OCI-M2 (cell line): ENCODE results near the gene CCDC171.
"Not testable (repeated sequence)": the region's sequence is repeated elsewhere in the genome, so short reads cannot be mapped to it uniquely, and the experiment has no call there.

ENCODE experiments used
- DNase-seq: peaks from one replicate; lab custom pipeline; 2025; ENCODE audit not compliant: unreplicated experiment; lab: John Stamatoyannopoulos, UW

The CCDC171 gene

DNA sequence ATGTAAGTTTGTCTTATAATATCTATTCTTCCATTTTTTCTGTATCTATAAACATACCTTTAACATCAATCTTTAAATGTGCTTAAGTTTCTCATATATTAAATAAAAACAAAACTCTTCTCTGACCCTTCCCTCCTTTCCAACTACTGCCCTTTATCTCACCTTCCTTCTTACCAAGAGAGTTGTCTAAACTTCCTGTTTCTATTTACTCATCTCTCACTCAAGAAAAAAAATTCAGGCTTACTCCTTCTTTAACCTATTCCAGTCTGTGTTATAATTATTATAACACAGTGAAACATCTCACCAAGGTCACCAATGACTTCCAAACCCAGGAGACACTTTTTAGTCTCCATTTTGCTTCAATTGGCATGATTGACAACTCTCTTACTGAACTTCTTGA lies 140.9 kb downstream of the CCDC171 start:
- no peak for DNase-seq

GRCh38 chr9:15696979-15697378 lies 144.1 kb downstream of the CCDC171 start:
- DNase-seq, result no peak

- DNase-seq, result no peak
Measured at GRCh38 chr9:15697446-15697851, 144.6 kb downstream of the CCDC171 start.

- DNase-seq, result not testable (repeated sequence)
Measured at GRCh38 chr9:15699876-15700559, 147.2 kb downstream of the CCDC171 start.

DNA sequence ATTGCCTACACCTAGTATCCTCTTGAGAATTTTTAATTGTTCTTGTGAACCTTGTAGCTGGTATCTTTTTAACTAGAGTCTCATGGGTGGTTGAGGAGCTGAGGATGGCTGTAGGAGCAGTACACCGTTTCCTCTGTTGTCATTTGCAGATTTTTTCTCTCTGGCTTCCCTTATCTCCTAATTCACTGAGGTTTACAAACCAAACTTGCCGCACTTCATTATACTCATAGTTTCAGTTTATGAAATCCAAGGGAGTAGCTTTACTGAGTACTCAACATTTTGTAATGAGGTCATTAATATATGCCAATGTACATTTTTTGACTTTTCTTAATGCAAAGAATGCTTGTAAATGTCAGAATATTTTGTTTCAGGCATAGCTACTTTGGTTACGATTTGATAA lies 154.2 kb downstream of the CCDC171 start:
- DNase-seq, result no peak

- no peak for DNase-seq
Measured at GRCh38 chr9:15711531-15711930, 158.7 kb downstream of the CCDC171 start.

- DNase-seq, result no peak
Measured at GRCh38 chr9:15711931-15712330, 159.1 kb downstream of the CCDC171 start.

- no peak for DNase-seq
Measured at GRCh38 chr9:15714746-15715145, 161.9 kb downstream of the CCDC171 start.

DNA sequence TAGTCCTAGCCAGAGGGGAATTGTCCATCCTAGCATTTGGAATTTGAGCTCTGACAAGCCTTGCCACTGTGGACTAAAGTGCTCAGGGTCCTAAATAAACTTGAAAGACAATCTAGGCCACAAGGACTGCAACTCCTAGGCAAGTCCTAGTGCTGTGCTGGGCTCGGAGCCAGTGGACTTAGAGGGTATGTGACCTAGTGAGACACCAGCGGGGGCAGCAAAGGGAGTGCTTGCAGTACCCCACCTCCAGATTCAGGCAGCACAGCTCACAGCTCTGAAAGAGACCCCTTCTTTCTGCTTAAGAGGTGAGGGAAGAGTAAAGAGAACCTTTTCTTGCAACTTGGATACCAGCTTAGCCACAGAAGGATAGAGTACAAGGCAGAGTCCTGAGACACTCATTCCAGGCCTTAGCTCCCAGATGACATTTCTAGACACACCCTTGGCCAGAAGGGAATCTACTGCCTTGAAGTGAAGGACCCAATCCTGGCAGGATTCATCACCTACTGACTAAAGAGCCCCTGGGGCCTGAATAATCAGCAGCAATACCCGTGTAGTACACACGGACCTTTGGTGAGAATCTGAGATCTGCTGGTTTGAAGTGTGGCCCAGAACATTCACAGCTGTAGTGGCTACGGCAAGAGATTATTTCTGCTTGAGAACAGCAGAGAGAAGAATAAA lies 164.6 kb downstream of the CCDC171 start:
- DNase-seq, result no peak

GRCh38 chr9:15718423-15718822 lies 165.6 kb downstream of the CCDC171 start:
- no peak for DNase-seq

DNA sequence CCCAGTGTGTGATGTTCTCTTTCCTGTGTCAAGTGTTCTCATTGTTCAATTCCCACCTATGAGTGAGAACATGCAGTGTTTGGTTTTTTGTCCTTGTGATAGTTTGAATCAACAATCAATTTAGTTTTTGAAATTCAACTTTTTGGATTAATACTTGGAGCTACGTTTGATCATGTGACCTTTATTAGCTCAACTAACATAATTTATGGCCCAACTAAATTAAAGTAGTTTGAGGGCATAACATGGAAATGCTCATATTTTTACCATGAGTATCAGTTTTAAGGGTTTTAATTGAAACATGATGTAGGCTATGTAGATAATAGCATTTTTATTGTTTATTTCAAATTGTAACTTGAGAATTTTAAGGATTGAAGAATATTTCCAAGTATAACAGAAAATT lies 168.0 kb downstream of the CCDC171 start:
- no peak for DNase-seq

DNA sequence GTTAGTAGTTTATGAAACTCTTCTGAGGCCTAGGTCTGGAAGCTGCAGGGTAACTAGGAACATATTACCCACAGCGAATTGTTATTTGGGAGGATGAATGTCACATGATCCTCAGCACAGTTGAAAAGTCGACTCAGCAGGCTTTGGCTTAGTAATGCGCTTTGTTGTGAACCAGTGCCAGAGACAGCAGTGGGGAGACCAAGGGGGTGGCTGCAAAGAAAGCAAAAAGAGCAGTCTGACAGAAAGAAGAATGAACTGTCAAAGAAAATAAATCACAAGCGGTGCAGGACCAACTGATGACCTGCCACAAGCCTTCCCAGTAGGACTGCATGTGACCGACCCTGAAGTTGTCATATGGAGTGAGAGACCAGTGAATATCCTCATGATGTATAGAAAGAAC lies 170.0 kb downstream of the CCDC171 start:
- DNase-seq, result no peak

- no peak for DNase-seq
Measured at GRCh38 chr9:15724016-15724415, 171.2 kb downstream of the CCDC171 start.

DNA sequence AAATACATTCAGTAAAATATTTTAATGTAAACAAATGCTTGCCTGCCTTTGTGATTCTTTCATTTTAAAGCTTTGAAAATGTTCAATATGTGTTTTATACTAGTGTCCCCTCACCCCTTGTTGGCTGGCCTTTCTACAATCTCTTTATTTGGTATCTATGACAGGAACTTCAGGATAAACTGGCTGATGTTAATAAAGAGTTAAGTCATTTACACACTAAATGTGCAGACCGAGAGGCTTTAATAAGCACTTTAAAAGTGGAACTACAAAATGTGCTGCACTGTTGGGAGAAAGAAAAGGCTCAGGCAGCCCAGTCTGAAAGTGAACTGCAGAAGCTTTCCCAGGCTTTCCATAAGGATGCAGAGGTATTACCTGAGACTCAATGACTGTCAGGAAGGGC lies 171.8 kb downstream of the CCDC171 start:
- DNase-seq, result no peak

- no peak for DNase-seq
Measured at GRCh38 chr9:15725953-15726352, 173.1 kb downstream of the CCDC171 start.

- DNase-seq, result no peak
Measured at GRCh38 chr9:15729507-15729906, 176.7 kb downstream of the CCDC171 start.

DNA sequence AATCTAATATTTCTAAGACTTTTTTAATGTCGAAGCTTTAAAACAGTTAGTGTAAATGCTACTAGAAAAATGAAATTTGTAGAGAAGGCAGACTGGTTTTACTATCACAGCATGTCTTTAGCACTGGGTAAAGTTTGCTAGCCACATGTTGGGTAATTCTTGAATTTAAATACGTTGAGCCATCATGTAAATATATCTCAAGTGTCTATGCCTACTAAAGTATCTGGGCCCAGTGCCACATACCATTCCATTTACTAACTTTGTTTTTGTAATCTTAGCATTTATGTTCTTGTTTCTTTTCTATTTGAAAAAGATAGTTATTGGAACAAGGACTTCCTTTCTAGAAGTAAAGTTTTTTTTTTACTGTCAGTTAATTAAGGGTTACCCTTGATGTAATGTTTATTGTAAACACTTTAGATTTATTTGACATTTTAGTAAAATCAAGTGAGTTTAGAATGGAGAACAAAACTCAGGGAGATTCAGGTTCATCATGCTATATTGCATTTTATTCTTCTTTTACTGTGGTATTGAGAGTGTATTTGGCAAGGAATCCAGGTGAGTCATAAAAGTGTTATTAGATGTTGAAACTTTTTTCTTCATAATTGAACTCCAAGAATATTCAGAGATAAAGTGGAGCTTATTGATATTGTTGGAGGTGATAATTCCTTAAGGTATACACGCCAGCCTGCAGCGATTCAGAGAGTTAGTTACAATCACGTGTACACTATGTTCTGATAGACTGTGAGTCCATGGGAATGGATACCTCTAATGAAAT lies 182.4 kb downstream of the CCDC171 start:
- no peak for DNase-seq

GRCh38 chr9:15736569-15736968 lies 183.7 kb downstream of the CCDC171 start:
- DNase-seq, result no peak

DNA sequence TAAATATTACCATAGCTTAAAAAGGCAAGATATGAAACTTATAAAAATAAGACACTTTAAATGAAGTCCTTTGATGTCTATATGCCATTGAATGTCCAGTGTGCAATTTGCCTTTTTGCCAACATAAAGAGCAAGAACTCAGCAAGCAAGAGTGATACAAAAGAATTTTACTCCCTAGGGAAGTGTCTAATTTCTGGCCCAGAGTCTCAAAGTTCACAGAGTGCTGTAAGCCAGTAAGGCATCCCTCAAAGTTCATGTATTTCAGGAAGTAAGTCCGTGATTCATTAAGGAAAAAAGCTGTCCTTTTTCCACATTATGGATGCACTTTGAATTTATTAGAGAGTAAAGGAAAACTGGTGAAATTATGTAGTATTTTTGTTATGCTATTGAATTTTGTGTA lies 185.2 kb downstream of the CCDC171 start:
- no peak for DNase-seq

GRCh38 chr9:15741015-15741414 lies 188.2 kb downstream of the CCDC171 start:
- DNase-seq, result no peak

- no peak for DNase-seq
Measured at GRCh38 chr9:15743512-15743911, 190.7 kb downstream of the CCDC171 start.

DNA sequence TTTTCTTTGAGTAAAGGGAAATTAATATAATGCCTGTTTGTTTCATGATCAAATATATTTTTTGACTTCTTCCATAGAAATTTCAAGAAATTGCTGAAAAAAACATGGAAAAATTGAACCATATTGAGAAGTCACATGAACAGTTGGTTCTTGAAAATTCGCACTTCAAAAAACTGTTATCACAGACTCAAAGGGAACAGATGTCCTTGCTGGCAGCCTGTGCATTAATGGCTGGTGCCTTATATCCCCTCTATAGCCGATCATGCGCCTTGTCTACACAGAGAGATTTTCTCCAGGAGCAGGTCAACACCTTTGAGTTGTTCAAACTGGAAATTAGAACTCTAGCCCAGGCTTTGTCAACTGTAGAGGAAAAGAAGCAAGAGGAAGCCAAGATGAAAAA lies 191.4 kb downstream of the CCDC171 start:
- no peak for DNase-seq
